Activated CD8-positive, alpha-beta memory T cell treated with anti-CD3 and anti-CD28 coated beads for 1 hour (primary cell): ENCODE data around the gene NLRP3.
"Not testable (repeated sequence)": the region's sequence is repeated elsewhere in the genome, so short reads cannot be mapped to it uniquely, and the experiment has no call there.

Experiments used
- DNase-seq, 2 donors: peaks; one replicate each; pipeline ENCODE4 v3.0.0-alpha.2; 2020; ENCODE audit warnings: low read depth in 1 of 2; ENCODE audit errors: extremely low read depth in 1 of 2

The NLRP3 gene

DNA sequence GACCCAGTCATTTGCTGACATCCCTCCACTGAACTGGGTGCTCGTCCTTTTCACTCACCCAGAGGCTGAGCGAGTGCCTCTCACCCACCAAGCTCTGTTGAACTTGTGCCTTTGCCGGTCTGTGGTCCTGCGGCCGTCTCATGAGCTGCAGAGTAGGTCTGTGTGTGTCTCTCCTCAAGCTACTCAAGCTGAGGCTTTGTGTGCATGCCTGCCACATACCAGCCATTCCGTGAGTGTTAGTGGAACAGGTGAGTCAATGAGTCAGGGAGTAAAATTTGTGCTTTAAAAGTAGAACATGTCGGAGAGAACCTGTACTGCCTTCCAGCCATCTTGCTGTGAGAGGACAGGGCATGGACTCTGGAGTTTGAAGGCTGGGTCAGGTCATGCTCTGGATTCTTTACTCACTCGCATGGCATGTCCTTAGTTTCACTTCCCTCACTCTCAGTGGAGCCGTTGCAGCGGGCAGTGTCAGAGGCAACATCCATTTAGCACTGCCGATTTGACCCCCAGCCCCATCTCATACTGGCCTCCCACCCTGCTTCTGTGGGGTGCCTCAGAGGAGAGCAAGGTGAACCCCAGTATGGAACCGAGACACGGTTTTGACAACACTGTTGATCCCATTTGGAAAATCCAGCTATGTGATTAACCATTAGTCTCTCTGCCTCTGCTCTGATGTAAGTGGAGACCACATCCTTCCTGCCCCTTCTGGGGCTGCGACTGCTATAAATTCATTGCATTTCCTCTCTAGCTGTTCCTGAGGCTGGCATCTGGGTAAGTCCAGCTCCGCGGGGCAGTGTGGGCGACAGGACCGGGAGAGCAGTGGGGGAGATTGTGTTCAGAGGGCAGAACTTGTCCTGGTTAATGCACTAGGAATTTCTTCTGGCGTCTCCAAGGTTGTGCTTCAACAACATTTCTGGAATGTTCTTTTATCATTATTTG is at the start of gene NLRP3:
Gene NLRP3 (plus strand): TSS at position 751 of the 939 bp plus-strand sequence. CDS start 2,628 bp downstream, outside the sequence.
- DNase-seq = peak in 1 of 2 donors; percentile 19

DNA sequence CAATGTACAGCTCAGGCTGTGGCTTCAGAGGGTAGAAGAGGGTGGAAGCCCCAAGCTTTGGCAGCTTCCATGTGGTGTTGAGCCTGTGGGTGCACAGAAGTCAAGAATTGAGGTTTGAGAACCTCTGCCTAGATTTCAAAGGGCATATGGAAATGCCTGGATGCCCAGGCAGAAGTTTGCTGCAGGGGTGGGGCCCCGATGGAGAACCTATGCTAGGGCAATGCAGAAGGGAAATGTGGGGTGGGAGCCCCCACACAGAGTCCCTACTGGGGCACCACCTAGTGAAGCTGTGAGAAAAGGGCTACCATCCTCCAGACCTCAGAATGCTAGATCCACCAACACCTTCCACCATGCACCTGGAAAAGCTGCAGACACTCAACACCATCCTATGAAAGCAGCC is 49.6 kb upstream of the NLRP3 start:
- DNase-seq = not testable (repeated sequence)

DNA sequence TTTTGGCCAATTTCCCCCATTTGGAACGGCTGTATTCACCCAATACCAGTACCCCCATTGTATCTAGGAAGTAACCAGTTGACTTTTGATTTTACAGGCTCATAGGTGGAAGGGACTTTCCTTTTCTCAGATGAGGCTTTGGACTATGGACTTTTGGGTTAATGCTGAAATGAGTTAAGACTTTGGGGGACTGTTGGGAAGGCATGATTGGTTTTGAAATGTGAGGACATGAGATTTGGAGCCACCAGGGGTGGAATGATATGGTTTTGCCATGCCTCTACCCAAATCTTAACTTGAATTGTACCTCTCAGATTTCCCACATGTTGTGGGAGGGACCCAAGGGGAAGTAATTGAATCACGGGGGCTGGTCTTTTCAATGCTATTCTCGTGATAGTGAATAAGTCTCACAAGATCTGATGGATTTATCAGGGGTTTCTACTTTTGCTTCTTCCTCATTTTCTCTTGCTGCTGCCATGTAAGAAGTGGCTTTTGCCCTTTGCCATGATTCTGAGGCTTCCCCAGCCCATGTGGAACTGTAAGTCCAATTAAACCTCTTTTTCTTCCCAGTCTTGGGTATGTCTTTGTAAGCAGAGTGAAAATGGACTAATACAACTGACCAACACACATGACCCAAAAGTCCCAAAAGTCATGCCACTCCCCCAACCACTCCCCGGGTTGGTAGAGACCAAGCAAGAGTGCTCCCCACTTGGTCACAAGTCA is 48.9 kb upstream of the NLRP3 start:
- no peak for DNase-seq

DNA sequence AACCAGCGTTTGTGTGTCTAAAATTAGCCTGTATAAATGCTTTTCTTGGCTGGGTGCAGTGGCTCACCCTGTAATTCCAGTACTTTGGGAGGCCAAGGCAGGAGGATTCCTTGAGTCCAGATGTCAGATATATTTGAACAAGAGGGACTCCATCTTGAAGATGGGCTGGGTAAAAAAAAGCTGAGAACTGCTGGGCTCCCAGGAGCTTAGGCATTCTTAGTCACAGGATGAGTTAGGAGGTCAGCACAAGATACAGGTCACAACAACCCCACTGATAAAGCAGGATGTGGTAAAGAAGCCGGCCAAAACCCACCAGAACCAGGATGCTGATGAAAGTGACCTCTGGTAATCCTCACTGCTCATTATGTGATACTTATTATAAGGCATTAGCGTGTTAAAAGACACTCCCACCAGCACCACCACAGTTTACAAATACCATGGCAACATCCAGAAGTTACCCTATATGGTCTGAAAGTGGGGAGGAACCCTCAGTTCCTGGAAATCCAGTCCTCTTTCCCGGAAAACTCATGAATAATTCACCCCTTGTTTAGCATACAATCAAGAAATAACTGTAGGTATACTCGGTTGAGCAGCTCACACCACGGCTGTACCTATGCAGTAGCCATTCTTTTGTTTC is 48.1 kb upstream of the NLRP3 start:
- DNase-seq = no peak

DNA sequence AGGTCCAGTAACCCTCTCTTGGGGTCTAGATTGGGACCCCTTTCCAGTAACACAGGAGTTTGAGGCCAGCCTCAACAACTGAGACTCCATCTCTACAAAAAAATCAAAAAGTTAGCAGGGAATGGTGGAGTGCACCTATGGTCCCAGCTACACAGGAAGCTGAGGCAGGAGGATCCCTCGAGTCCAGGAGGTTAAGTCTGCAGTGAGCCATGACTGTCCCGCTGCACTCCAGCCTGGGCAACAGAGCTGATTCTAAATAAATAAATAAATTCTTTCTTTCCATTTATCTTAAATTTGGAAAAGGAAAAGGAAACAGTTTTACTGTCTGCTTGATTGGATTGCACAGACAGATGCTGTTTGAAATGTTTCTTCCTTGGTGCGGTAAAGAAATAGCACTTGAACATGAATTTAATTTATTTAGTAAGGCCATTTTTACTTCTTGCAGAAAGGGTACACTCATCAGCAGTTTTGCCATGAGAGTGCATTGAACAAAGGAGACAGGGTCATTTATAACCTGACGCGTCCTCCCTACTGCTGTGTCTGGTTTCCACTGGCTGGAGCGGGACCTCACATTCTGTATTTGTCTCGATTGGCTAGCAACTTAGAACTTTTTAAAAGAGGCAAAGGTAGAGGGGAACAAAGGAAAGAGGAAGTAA is 47.4 kb upstream of the NLRP3 start:
- no peak for DNase-seq

DNA sequence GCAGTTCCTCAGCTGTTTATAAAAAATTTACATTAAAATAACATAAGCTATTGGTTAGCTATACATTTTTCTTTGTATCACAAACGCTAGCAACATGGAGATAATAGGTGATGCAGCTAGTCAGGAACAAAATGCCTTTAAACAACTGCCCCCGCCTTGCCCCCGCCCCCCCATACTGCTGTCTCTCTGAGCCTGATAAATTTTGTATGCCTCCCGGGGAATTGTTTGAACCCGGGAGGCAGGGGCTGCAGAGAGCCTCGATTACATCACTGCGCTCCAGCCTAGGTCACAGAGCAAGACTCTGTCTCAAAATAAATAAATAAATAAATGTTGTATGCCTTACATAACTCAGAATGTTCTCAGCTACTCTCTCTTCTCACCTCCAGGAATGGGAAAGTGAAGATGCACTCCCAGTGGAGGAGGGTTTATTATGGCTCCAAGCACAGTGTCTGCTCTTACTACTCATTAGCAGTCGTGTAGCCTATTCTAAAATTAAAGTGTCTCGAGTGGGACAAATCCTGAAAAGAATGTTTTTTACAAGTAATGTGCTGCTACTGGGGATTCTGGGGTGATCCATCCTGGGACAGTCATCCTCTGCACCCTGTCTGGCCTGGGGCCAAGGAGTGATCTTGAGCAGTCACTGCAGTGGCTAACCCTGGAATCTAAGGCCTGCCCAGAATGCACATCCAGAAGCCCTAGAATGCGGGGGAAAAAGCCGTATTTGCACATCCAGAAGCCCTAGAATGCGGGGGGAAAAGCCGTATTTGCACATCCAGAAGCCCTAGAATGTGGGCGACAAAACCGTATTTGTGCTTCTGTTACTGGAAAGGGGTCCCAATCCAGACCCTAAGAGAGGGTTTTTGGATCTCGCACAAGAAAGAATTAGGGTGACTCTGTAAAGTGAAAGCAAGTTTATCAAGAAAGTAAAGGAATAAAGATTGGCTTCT is 44.9 kb upstream of the NLRP3 start:
- DNase-seq = no peak

DNA sequence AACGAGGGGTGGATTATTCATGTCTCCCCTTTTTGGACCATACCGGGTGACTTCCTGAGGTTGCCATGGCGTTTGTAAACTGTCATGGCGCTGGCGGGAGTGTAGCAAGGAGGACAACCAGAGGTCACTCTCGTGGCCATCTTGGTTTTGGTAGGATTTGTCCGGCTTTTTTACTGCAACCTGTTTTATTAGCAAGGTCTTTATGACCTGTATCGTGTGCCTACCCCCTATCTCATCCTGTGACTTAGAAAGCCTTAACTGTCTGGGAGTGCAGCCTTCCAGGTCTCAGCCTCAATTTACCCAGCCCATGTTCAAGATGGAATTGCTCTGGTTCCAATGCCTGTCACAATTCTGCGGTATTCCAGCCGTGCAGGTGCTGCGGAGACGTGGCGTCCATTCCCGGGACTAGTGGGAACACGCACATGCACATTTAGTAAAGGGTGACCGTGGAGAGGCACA is 44.1 kb upstream of the NLRP3 start:
- DNase-seq = no peak

DNA sequence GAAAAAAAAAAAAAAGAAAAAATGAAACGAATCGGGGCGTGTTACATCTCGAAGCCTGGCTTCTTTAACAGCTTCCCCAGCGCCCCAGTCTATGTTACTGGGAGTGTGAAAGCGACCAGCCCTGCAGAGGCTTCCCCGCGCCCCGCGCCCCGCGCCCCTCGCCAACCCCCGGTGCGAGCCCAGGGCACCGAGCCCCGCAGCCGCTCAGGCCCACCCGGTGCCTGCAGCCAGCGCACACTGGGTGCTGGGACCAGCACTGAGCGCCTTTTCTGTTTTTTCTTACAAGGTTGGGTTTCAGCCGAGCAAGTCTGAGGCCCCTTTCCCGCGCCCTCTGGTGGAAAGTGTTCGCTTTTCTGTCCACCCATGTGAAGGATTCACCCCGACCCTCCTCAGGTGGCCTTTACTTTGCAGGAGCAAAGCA is 42.2 kb upstream of the NLRP3 start:
- DNase-seq = peak; percentile 15 to 42

DNA sequence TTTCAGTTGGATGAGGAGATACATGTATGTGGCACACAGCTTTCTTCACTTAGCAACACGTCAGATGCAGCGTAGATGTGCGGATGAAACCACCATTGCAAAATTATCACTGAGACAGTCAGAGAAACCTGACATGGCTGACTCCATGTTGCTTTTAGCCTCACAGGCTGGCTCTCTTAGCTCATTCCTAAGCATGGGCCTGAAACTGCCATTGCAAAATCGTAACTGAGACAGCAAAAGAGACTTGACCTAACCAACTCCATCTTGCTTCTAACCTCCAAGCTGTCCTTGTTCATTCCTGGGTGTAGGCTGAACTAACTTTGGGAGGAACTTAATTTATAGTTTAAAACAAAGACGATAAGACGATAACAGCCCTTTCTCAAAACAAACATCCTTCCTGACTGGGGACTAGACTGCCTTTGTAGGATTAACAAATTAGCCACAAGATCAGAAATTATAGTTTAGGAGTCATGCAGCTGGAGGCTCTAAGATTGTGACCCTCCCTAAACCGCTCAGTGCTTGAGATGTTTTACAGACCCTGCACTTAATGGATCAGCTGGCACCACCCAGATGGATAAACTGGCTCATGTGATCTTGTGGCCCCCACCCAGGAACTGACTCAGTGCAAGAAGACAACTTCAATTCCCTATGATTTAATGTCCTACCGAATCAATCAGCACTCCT is 41.2 kb upstream of the NLRP3 start:
- not testable (repeated sequence) for DNase-seq

DNA sequence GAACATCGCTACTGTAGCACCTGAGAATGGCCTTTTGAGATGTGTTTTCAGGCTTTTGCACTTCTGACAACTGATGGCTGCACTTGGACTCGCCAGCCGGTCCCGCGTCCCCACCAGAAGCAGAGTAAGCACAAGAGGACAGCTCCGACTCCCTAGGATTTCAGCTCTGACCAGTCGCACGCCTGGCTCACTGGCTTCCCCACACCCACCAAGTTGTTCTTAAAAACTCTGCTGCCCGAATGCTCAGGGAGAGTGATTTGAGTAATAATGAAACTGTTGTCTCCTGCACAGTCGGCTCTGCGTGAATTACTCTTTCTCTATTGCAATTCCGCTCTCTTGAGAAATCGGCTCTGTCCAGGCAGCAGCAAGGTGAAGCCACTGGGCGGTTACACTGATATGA is 40.2 kb upstream of the NLRP3 start:
- no peak for DNase-seq

DNA sequence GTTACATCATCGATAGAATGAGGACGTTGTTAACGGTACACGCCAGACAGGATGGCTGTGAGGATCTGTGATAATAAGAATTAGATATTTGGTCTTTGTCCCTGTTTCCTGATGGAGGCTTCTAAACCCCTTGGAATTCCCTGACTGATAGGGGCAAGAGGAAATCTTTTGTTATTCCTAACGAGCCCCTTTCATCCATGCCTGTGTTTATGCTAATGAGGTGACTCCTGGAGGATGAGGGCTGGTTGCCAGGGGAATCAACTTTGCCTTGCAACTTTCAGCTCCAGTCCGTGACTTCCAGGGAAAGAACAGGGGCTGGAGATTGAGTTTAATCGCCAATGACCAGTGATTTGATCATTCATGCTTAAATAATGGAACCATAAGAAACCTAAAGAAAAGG is 39.3 kb upstream of the NLRP3 start:
- no peak for DNase-seq

DNA sequence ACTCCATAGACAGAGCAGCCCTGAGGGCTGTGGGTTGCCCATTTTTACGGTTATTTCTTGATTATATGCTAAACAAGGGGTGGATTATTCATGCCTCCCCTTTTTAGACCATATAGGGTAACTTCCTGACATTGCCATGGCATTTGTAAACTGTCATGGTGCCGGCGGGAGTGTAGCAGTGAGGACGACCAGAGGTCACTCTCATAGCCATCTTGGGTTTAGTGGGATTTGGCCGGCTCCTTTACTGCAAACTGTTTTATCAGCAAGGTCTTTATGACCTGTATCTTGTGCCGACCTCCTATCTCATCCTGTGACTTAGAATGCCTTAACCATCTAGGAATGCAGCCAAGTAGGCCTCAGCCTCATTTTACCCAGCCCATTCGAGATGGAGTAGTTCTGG is 38.3 kb upstream of the NLRP3 start:
- not testable (repeated sequence) for DNase-seq

DNA sequence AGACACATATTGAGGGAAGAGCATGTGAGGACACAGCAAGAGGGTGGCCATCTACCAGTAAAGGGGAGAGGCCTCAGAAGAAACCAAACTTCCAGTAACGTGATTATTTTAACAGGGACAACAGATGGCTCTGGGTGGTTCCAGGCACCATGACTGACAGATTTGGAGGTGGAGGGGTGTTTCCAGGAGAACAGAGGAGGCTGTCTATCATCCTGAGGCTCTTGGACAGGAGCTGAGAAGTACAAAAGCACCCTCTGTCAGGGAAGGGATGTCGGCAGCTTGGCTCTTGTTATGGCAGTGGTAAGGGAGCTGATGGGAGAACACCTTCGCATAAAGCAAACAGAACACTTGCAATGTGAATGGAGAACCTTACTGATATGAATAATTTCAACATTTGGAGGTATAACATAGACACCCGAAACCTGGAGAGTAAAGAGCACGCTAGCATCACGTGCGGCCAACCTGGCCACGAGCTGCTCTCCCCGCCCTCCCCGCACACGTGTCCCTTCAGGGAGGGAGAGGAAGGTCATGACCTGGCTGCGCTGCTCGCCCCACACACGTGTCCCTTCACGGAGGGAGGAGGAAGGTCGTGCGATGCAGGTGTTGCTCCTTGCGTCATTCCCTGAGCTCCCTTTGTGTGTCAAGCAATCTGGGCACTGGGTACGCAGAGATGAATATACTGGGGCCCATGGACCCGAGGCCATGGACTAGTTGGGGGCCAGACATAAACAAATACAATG is 37.5 kb upstream of the NLRP3 start:
- no peak for DNase-seq

DNA sequence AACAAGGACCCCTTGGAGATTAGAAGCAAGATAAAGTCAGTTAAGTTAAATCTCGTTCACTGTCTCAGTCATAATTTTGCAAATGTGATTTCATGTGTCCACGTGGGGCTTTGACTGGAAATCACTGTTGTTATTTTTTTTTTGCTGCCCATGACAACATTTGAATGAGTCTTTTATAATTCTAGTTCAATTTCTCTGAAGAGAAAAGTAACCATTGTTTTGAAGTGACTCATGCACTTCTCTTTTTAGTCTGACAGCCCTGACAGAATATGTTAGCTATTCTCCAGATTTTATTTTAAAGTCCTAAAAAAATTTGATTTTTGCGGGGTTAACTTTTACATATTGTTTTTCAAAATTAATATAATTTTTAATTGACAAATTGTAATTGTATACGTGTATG is 30.7 kb upstream of the NLRP3 start:
- no peak for DNase-seq

DNA sequence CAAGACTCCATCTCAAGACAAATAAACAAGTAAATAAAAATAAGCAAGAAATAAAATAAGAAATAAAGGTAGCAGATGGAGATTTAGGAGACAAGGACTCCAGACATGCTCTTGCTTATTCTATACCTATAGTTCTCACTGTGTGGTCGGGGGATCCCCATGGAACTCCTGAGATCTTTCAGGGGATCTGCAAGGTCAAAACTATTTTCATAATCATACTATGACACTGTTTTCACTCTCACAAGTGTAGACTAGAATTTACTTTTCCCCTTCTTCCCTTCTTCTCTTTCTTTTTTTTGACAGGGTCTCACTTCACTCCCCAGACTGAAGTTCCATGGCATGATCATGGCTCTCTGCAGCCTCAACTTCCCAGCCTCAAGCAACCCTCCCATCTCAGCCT is 29.8 kb upstream of the NLRP3 start:
- DNase-seq = no peak

DNA sequence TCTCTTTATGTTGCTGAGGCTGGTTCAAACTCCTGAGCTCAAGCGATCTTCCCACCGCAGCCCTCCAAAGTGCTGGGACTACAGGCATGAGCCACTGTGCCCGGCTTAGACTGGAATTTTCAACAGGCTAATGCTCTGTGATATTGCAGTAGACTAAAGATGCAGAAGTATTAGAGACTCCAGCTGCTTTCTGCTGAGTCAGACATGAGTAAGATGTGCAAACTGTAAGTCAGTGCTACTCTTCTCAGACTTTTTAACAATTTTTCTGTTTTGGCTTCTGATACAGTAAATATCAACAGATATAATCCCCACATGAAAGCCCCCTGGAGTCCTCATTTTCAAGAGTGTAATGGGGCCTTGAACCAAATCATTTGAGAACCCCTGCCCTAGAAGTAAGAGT is 29.3 kb upstream of the NLRP3 start:
- DNase-seq = no peak

DNA sequence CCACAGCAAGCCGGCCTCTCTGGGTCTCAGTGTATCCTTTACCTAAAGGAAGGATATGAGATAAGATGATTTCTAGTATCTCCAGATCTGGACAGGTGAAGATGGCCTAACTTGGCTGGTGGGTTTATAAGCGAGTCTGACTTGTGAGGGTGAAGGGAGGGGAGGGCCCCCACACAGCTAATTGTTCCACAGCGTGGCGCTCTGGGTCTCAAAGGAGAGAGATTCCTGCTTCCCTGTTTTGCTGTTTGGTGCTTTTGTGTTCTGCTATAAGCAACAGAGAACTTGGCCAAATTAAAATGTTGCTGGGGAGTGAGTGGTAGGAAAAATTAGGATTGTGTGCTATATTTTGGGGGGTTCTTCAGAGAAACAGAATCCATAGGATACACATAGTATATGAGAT is 28.9 kb upstream of the NLRP3 start:
- no peak for DNase-seq

DNA sequence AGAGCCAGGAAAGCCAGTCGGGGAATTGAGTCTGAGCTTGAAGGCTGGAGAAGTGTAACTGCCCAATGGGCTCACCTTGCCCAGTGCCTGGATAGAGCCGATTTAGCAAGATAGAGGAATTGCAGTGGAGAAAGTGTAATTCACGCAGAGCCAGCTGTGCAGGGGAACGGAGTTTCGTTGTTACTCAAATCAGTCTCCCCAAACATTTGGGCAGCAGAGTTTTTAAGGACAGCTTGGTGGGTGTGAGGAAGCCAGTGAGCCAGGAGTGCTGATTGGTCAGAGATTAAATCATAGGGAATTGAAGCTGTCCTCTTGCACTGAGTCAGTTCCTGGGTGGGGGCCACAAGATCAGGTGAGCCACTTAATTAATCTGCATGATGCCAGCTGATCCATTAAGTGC is 28.4 kb upstream of the NLRP3 start:
- no peak for DNase-seq
